GM21825 (cell line): Measurements from ENCODE around the gene MMP24.

Experiments used
- ATAC-seq: cut with Tn5 transposase; IDR thresholded peaks from one replicate; pipeline ENCODE4 v1.9.1; 2021; ENCODE audit warnings: mild to moderate bottlenecking, moderate library complexity; ENCODE audit not compliant: unreplicated experiment

MMP24 gene

GRCh38 chr20:35277531-35278395, 51.3 kb downstream of the MMP24 start, which contains the start of gene MMP24OS:
TSS of gene MMP24OS (minus strand) at chr20:35278122. CDS start at chr20:35277929, 193 bp downstream.
- peak; percentile 83 for ATAC-seq

- no peak for ATAC-seq
Observed at GRCh38 chr20:35279040-35279439, 52.5 kb downstream of the MMP24 start.

GRCh38 chr20:35279533-35280174, 53.2 kb downstream of the MMP24 start:
- ATAC-seq: no peak

- ATAC-seq: no peak
Observed at GRCh38 chr20:35280523-35280922, 54.0 kb downstream of the MMP24 start.

- ATAC-seq: no peak
Observed at GRCh38 chr20:35281506-35282101, 55.1 kb downstream of the MMP24 start.

- no peak for ATAC-seq
Observed at GRCh38 chr20:35283441-35284266, 57.2 kb downstream of the MMP24 start.

GRCh38 chr20:35284267-35284991, 57.9 kb downstream of the MMP24 start, which contains the start of gene EIF6:
TSS of gene EIF6 (minus strand) at chr20:35284772. CDS start at chr20:35284487, 285 bp downstream.
- ATAC-seq: no peak

- ATAC-seq: no peak
Observed at GRCh38 chr20:35284992-35285805, 58.7 kb downstream of the MMP24 start.

GRCh38 chr20:35285806-35286076, 59.3 kb downstream of the MMP24 start:
- no peak for ATAC-seq

GRCh38 chr20:35286077-35286898, 59.8 kb downstream of the MMP24 start:
- no peak for ATAC-seq

- ATAC-seq: no peak
Observed at GRCh38 chr20:35286899-35287508, 60.5 kb downstream of the MMP24 start.

- no peak for ATAC-seq
Observed at GRCh38 chr20:35287509-35288324, 61.2 kb downstream of the MMP24 start.

- no peak for ATAC-seq
Observed at GRCh38 chr20:35288325-35289060, 62.0 kb downstream of the MMP24 start.

- no peak for ATAC-seq
Observed at GRCh38 chr20:35290186-35290886, 63.8 kb downstream of the MMP24 start.

GRCh38 chr20:35290887-35291417, 64.5 kb downstream of the MMP24 start:
- no peak for ATAC-seq
